ENCODE measurements around the gene DNM1.

DNM1 gene

GRCh38 chr9:128203024-128203706, at the start of gene DNM1:
DNM1 (plus strand) TSS chr9:128203379; CDS start chr9:128203471, 92 bp downstream.
- DNase-seq = peak; percentile 75

- no peak for DNase-seq
Observed at GRCh38 chr9:128153947-128154695, 49.1 kb upstream of the DNM1 start.

DNA sequence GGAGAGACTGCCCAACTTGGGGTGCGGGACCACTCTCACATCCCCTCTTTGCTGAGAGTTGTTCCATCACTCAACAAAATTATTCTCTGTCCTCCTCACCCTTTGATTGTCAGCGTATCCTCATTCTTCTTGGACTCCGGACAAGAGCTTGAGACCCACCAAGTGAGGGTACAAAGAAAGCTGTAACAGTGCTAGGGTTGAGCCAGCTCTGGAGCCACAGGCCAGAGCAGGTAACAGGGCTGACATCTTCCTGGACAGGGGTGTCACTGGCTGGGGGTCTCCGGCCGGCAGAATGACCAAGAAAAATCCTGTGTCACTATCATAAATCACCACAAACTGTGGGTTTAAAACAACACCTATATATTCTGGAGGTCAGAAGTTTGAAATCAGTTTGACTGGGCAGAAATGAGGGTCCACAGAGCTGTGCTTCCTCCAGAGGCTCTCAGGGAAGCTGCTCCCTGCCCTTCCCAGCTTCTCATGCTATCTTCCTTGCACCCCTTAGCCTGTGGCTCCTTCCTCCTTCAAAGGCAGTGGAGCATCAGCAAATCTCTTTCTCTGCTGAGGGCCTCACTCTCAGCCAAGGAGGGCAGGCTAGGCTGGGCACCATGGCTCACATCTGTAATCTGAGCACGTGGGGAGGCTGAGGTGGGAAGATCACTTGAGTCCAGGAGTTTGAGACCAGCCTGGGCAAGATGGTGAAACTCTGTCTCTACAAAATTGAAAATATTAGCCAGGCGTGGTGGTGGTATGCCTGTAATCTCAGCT, 47.3 kb upstream of the DNM1 start:
- no peak for DNase-seq

- DNase-seq = peak; percentile 48
Observed at GRCh38 chr9:128159522-128159783, 43.7 kb upstream of the DNM1 start.

DNA sequence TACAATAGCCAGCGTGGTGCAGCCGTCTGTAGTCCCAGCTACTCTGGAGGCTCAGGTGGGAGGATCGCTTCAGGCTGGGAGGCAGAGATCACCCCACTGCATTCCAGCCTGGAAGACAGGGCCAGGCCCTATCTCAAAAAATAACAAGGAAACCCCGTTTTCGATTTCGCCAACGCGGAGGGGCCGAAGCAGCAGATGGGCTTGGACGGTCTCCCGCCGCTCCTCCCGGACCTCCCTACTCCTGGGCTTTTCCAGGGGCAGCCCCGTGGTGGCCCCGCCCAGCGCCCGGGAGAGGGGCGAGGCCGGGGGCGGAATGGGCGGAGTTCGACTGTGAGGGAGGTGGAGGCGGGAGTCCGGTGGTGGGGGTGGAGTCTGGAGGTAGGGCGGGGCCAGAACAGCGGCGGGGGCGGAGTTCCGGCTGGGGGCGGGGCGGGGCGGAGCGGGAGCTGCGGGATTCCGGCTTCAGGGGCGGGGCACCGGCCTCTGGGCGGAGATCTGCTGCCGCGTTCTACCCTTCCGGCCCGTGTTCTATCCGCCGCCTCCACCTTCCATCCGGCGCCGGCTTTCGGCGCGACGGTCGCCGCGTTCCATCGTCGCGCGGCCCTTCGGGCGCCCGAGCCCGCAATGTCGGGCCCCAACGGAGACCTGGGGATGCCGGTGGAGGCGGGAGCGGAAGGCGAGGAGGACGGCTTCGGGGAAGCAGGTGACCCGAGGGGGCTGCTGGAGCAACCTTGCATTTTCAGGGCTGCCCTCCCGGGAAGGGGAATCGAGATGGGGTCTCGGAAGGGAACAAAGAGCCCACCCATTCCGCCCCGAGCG, 43.2 kb upstream of the DNM1 start, which contains the start of gene BBLN:
Gene BBLN, plus strand, starts transcription at position 482 of the 819 bp plus-strand sequence. Its CDS starts 143 bp downstream, at position 625.
- DNase-seq = peak; percentile 92

DNA sequence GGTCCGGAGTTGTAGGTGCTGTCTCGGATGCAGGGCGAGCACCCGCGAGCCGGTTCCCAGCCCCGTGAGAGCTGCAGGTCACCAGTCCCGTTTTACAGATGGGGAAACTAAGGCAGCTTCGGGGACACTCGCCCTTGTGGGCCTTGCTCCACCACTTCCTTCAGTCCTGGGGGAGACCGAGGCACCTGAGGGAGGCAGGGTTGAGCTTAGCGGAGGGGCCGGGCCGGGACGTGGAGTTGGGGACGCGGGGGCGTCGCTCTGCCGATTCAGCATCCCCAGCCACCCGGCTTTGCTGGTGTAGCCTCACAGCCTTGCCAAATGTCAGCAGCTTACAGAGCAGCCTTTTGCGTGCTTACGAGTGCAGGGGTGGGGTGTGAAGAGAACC, 42.6 kb upstream of the DNM1 start:
- no peak for DNase-seq

DNA sequence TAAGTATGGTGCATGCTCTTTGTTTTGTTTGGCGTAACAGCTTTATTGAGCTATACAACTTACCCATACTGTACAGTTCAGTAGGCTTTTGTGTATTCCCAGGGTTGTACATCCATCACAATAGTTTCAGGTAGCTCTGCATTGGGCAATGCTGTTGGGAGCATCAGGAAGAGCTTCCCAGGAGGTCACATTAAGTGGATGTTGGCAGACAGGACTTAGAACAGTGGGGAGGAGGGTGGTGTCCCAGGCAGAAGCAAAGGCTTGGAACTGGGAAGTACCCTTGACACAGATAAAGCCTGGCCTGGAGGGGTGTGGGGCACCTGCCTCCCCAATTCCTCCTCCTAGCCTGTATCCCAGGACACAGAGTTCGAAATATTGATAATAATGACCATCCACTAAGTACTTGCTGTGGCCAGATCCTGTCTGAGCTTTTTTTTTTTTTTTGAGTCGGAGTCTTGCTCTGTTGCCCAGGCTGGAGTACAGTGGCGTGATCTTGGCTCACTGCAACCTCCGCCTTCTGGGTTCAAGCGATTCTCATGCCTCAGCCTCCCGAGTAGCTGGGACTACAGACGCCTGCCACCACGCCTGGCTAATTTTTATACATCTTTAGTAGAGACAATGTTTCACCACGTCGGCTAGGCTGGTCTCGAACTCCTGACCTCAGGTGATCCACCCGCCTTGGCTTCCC, 41.8 kb upstream of the DNM1 start:
- no peak for DNase-seq

GRCh38 chr9:128162215-128163026, 40.8 kb upstream of the DNM1 start:
- DNase-seq = no peak

DNA sequence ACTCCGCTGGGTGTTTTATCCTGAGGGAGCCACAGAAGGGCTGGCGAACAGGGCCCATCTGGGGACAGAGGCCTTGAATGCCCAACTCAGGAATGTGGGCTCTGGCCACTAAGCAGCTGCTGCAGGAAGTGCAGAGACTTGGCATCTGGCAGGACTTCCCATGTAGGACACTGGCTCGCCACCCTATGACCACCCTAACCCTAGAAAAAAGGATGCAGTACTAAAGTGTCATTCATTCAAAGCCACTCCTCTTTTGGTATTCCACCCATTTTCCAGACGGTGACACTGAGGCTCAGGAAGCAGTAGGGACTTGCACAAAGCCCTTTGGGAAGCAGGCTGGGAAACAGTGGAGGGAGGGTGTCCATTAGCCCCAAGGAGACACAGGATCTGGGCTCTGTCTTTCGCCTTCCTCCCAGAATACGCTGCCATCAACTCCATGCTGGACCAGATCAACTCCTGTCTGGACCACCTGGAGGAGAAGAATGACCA, 40.1 kb upstream of the DNM1 start:
- no peak for DNase-seq

DNA sequence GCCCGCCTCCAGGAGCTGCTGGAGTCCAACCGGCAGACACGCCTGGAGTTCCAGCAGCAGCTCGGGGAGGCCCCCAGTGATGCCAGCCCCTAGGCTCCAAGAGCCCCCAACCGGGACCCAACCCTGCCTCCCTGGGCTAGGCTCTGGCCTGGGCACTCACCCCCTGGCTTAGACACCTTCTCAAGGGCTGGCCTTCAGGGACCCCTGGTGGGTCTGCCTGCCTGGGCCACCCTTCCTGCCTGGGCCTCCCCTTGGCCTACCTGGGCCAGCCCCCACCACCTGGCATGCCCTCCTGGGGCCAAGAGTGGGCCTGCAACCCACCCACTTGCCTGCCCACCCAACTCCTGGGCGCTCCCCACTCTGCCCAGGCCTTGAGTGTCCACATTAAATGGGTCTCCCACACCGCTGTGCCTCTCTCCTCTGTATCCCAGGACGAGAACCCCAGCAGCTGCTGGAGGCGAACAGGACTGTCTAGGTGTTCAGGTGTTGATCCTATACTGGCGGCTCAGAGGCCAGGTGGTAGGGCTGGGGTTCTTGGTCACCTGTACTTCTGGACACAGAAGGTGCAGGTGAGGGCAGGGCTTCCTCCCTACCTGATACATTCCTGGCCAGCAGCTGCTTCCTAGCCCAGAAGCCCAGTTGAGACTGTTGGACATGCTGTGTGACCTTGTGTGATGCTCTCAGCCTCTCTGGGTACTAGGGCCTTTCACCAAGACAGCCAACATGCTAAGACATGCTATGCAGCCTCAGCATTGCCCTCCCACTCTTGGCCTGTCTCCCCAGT, 39.5 kb upstream of the DNM1 start:
- no peak for DNase-seq

- no peak for DNase-seq
Observed at GRCh38 chr9:128164307-128164885, 38.8 kb upstream of the DNM1 start.

DNA sequence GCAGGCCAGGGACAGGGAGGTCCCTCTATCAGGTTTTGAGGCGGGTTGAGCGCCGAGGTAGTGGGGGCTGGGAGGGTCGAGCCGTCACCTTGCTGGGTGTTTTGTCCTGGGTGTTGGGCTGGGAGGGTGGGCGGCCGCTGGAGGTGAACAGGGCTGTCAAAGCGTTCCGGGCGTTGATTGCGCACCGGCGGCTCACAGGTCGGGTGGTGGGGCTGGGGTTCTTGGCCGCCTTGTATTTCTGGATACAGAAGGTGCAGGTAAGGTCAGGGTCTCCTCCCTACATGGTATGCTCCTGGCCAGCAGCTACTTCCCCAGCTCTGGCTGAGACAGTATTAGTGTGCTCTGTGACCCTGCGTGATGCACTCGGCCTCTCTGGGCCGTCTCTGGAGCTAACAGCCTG, 37.0 kb upstream of the DNM1 start:
- no peak for DNase-seq

DNA sequence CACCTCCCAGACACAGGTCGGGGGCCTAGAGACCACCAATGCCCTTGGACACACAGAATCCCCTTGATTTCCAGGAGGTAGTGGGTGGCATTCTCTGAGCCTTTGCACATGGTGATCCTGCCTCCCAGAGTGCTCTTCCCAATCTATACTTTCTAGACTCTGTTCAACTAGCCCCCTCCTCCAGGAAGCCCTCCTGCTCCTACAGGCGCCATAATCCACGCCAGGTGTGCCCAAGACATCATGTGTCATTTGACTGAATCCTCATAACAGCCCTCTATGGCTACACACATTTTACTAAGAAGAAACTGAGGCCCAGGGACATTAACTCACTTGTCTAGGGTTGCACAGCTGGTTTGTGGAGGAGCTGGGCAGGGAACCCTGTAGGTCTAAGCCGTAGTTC, 36.0 kb upstream of the DNM1 start:
- DNase-seq = no peak

GRCh38 chr9:128168731-128169308, 34.4 kb upstream of the DNM1 start:
- DNase-seq = no peak

DNA sequence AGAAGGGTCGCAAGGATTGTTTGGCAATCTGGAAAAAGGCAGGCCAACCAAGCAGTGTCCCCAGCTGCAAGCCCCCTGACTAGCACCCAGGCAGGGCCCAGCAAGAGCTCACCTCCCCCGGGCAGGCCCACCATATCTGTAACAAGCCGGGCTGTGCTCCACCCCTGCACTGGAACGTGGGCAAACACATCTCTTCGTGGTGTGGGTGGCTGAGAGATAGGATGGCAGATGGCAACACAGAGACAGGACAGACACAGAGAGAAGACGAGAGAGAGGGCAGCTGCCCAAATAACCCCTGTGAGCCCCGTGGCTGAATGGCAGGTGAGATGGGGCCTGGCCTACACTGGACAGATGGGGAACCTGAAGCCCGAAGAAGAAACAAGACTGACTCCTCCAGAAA, 33.7 kb upstream of the DNM1 start:
- no peak for DNase-seq

DNA sequence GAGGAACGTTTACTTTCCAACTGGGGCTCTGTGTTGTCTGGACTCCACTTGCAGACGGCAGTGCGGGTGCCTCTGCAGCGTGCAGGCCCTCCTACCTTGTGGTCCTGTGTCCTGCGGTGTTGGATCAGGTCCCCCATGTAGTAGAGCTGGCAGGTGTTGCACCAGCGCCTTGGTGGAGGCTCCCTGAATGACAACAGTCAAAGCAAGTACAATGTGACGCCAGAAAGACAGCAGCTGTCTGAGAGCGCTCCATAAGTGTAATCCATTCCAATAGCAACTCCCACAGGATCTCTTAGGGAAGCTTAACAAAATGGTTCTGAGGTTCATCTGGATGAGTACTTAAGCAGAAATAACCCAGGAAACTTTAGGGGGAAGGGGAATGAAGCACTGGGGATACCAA, 33.3 kb upstream of the DNM1 start:
- no peak for DNase-seq

DNA sequence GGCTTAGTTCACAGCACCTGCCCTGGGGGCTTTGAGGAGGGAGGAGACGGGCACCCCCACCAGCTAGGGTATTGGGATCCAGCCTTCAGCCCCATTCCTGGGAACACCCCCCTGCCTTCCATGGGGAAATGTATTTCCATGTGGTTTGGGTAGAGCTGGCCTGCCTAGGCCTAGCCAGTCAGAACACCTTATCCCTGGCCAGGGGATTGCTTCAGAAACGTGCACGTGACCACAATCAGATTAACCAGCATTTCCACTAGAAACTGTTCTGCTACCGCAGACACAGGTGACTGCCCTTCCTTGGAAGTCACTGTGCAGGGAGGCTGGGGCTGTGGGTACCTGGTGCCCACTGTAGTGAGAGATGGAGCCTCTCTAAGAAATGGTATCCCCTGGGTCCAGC, 29.1 kb upstream of the DNM1 start:
- no peak for DNase-seq

DNA sequence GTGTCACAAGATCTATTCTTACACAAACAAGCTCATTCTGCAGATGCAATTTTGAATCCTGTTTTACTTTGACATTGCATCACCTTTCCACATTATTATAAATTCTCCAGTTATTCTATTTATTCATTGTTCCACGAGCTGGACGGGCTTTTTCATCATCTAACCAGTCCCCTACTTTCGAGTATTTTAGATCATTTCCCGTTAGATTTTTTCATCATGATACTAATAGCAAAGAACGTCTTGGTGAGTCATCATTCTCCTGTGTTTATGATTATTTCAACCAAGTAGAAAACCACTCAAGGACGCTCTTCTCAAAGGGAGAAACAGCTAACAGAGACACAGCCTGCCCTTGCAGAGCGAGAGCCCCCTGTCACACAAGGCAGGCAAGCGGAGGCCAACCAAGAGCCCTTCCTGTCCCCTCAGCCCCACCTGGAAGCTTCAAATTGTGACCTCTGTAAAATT, 28.0 kb upstream of the DNM1 start:
- no peak for DNase-seq

GRCh38 chr9:128175726-128176125, 27.5 kb upstream of the DNM1 start:
- DNase-seq = no peak

Measured in CD4-positive, alpha-beta T cell treated with Interferon gamma for 1 hour (primary cell).